Smooth muscle cell of the brain vasculature (primary cell): ENCODE measurements around the gene CCDC97.

Experiments used
- DNase-seq: peaks from one replicate; pipeline ENCODE4 v3.0.0-alpha.2; 2012; ENCODE audit warnings: low read depth, low spot score

Gene CCDC97

GRCh38 chr19:41298348-41298964, 11.5 kb upstream of the CCDC97 start:
- no peak for DNase-seq

- no peak for DNase-seq
These were observed 10.8 kb upstream of the CCDC97 start for GRCh38 chr19:41299046-41299754.

- DNase-seq: peak; percentile 89
These were observed 10.2 kb upstream of the CCDC97 start for GRCh38 chr19:41299755-41300089.

GRCh38 chr19:41300555-41300954, 9.4 kb upstream of the CCDC97 start:
- no peak for DNase-seq

GRCh38 chr19:41302624-41303351, 7.2 kb upstream of the CCDC97 start:
- DNase-seq: no peak

- DNase-seq: no peak
These were observed 6.0 kb upstream of the CCDC97 start for GRCh38 chr19:41303954-41304353.

DNA sequence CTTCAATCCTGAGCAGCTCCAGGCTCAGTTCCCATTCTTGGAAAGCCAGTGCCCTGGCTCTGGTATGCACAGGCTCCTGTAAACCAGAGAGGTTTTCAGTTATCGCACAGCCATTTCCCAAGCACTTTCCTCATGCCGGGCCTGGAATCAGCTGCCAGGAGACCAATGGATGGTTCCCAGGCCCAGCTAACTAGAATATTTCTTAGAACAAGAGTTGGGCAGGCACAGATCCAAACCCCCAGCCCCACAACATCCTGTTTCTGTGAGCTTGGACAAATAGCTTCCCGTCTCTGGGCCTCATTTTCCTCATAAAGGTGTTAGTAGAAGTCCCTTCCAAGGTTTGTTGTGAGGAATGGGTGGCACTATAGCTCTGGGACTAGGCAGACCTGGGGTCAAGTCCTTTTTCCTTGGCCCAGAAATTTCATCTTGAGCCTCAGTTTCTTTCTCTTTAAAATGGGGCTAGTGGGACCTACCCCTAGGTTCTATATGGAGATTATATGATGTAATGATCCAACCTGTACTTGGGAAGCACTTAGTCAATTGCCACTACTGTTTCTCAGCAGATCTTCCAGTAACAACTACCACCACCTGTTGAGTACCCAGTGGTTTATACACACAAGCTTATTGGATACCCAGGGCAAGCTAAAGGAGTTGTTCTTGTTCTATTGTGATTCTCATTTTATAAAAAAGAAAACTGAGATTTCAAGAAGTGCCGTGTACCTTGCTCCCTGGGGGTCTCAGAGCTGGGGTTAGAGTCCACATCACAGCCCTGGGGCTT, 5.1 kb upstream of the CCDC97 start:
- DNase-seq: no peak

- DNase-seq: no peak
These were observed 3.8 kb upstream of the CCDC97 start for GRCh38 chr19:41305927-41306793.

GRCh38 chr19:41307090-41307875, 2.7 kb upstream of the CCDC97 start:
- DNase-seq: no peak

DNA sequence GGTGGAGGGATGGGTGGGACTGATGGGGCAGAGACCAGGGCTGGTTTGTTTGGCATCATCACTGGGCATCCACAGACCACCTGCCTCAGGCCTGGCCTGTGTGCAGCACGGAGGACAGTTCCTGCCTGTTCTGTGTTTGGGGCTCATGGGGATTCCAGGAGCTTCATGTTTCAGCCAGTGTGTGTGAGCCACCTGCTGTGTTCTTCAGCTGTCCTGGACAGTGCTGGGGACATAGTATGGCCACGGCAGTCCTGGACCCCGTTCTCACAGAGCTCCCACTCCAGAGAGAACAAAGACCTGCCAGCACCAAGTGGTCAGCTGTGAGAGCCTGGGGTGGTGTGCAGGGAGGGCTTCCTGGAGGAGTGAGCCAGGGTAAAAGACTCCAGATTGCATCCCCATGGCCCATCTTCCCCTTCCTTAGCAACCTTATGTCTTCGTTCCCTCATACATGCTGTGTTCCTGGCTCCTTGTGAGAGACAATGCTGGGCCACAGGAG, 2.0 kb upstream of the CCDC97 start:
- DNase-seq: no peak

GRCh38 chr19:41308450-41309179, 1.4 kb upstream of the CCDC97 start:
- DNase-seq: peak; percentile 90

GRCh38 chr19:41309180-41310032, 566 bp upstream of the CCDC97 start:
- no peak for DNase-seq

GRCh38 chr19:41311072-41311471, 1.1 kb downstream of the CCDC97 start:
- no peak for DNase-seq

- no peak for DNase-seq
These were observed 1.6 kb downstream of the CCDC97 start for GRCh38 chr19:41311613-41312012.

- no peak for DNase-seq
These were observed 6.4 kb downstream of the CCDC97 start for GRCh38 chr19:41316306-41316920.

- DNase-seq: no peak
These were observed 8.9 kb downstream of the CCDC97 start for GRCh38 chr19:41318696-41319499.

GRCh38 chr19:41319500-41320184, 9.7 kb downstream of the CCDC97 start:
- no peak for DNase-seq
